Endothelial cell of umbilical vein (primary cell): Measurements from ENCODE around the gene USP33. TPM values are rescaled to one million over a fixed set of nuclear protein-coding genes. Genes with fewer than 3 reads are reported as not detected.

ENCODE experiments used
- BruUV-seq: library from RNA; stranded (reverse); fragments of 400-500 nt; replicated peaks from 2 replicates; lab custom pipeline; 2021; lab: Mats Ljungman, UMichigan
- CTCF ChIA-PET: fragments of 300-600, 350-600 bp; sonication (Branson Sonifier 250); formaldehyde crosslinking; loops from one replicate; lab custom pipeline; 2021; ENCODE audit warnings: antibody characterized with exemption, inconsistent platforms; lab: Charles Lee
- POLR2A ChIA-PET: fragments of 300-600, 350-600 bp; sonication (Branson Sonifier 250); formaldehyde crosslinking; loops from one replicate; lab custom pipeline; 2021; ENCODE audit warnings: antibody characterized with exemption, inconsistent platforms; lab: Charles Lee
- DNase-seq: peaks from one replicate; pipeline ENCODE4 v3.0.0-alpha.2; 2011; ENCODE audit warnings: low read depth, low spot score
- FAIRE-seq: peaks from 2 replicates; lab custom pipeline; 2011; peaks lifted over from hg19 to GRCh38; lab: Jason Lieb, UNC
- H2AFZ ChIP-seq: 2 replicates; pipeline ENCODE4 v1.6.0; 2012; ENCODE audit warnings: low read depth, low read length, control low read depth, inconsistent platforms
- H3K27ac ChIP-seq: 2 replicates; pipeline ENCODE4 v1.5.1; 2011; ENCODE audit warnings: low read depth, mild to moderate bottlenecking, control low read depth, low read length, moderate library complexity; ENCODE audit not compliant: insufficient read depth
- H3K27me3 ChIP-seq, 2 experiments: 2 replicates each; pipeline versions ENCODE4 v1.6.0 to v1.6.1; 2011; ENCODE audit warnings: low read length in 2 of 2, mixed read lengths in 1 of 2; ENCODE audit not compliant: control insufficient read depth in 2 of 2, insufficient read depth in 2 of 2
- H3K36me3 ChIP-seq, 2 experiments: 2 replicates in 1 of 2; 3 replicates in 1 of 2; pipeline ENCODE4 v1.5.1; 2011; ENCODE audit warnings: low read length in 2 of 2, mild to moderate bottlenecking in 1 of 2, moderate library complexity in 1 of 2; ENCODE audit not compliant: control insufficient read depth in 2 of 2, insufficient read depth in 2 of 2; ENCODE audit errors: extremely low read depth in 1 of 2
- H3K4me1 ChIP-seq: 3 replicates; pipeline ENCODE4 v1.5.1; 2011; ENCODE audit warnings: mild to moderate bottlenecking, low read length; ENCODE audit not compliant: control insufficient read depth, insufficient read depth; ENCODE audit errors: extremely low read depth
- H3K4me2 ChIP-seq: 2 replicates; pipeline ENCODE4 v1.6.1; 2011; ENCODE audit warnings: low read length, control low read depth, mixed read lengths; ENCODE audit not compliant: insufficient read depth
- H3K4me3 ChIP-seq, 3 experiments: fragments of 200-600 bp in 1 of 3; sonication (generic), shearing (Covaris generic) in 1 of 3; replicated peaks in 1 of 3; 2 replicates each; pipeline ENCODE4 v1.5.1; 2011 to 2016; ENCODE audit warnings: control low read depth in 3 of 3, low read length in 3 of 3, mild to moderate bottlenecking in 2 of 3, inconsistent platforms in 1 of 3, low read depth in 1 of 3, moderate library complexity in 1 of 3; ENCODE audit not compliant: insufficient read depth in 1 of 3
- H3K79me2 ChIP-seq: 2 replicates; pipeline ENCODE4 v1.6.0; 2012; ENCODE audit warnings: low read length, inconsistent platforms; ENCODE audit not compliant: control insufficient read depth, insufficient read depth
- H3K9ac ChIP-seq: replicated peaks from 2 replicates; pipeline ENCODE3; 2011; ENCODE audit warnings: low read length, control low read depth; ENCODE audit not compliant: insufficient read depth; ENCODE audit errors: extremely low read depth
- H3K9me1 ChIP-seq: replicated peaks from 3 replicates; pipeline ENCODE4 v1.6.0; 2011; ENCODE audit warnings: mild to moderate bottlenecking, low read length; ENCODE audit not compliant: control insufficient read depth, insufficient read depth; ENCODE audit errors: extremely low read depth
- H3K9me3 ChIP-seq: replicated peaks from 2 replicates; pipeline ENCODE4 v1.5.1; 2012; ENCODE audit warnings: low read length, inconsistent platforms; ENCODE audit not compliant: control insufficient read depth, insufficient read depth
- H4K20me1 ChIP-seq: replicated peaks from 2 replicates; pipeline ENCODE3; 2011; ENCODE audit warnings: mild to moderate bottlenecking, low read length; ENCODE audit not compliant: control insufficient read depth, insufficient read depth; ENCODE audit errors: extremely low read depth
- EZH2 ChIP-seq: IDR thresholded peaks from 2 replicates; pipeline ENCODE4 v1.6.1; 2012; ENCODE audit warnings: borderline replicate concordance, low read depth, mild to moderate bottlenecking, moderate library complexity, low read length, inconsistent platforms; ENCODE audit not compliant: severe bottlenecking
- FOS ChIP-seq: IDR thresholded peaks from 2 replicates; pipeline ENCODE4 v1.6.1; 2011; ENCODE audit warnings: mild to moderate bottlenecking, low read length, moderate library complexity, borderline replicate concordance; ENCODE audit not compliant: insufficient read depth
- GATA2 ChIP-seq: IDR thresholded peaks from 2 replicates; pipeline ENCODE4 v1.7.0; 2011; ENCODE audit warnings: low read depth, mild to moderate bottlenecking, moderate library complexity, mixed read lengths, low read length; ENCODE audit not compliant: insufficient read length, insufficient read depth
- JUN ChIP-seq: IDR thresholded peaks from 2 replicates; pipeline ENCODE4 v1.6.1; 2011; ENCODE audit warnings: borderline replicate concordance, low read depth; ENCODE audit not compliant: insufficient read length, insufficient read depth
- MYC ChIP-seq: IDR thresholded peaks from one replicate; pipeline ENCODE4 v1.6.1; 2011; ENCODE audit warnings: mild to moderate bottlenecking, low read depth, low read length
- POLR2A ChIP-seq: IDR thresholded peaks from 2 replicates; pipeline ENCODE4 v1.6.1; 2012; ENCODE audit warnings: low read depth, mild to moderate bottlenecking, control low read depth, low read length
- POLR2AphosphoS5 ChIP-seq: IDR thresholded peaks from 2 replicates; pipeline ENCODE4 v1.6.1; 2012; ENCODE audit warnings: low read depth, mild to moderate bottlenecking, control low read depth, low read length, moderate library complexity; ENCODE audit not compliant: insufficient read depth
- dilution Hi-C: fragments of 300-500 bp; cut with MboI; formaldehyde crosslinking; loops from one replicate; pipeline ENCODE4 v1.15.0; 2019; ENCODE audit warnings: low sequenced_read_pairs; ENCODE audit not compliant: extremely low pct_ligation_motif_present
- intact Hi-C: fragments of 100-400 bp; cut with micrococcal nuclease; formaldehyde crosslinking; loops from one replicate; pipeline ENCODE4 v1.10.0; 2022
- polyA plus RNA-seq, 4 experiments: library from polyadenylated mRNA; depleted of rRNA in 3 of 4; stranded (reverse) in 3 of 4; unstranded in 1 of 4; fragments of >200 nt; gene quantifications; 2 replicates each; pipeline versions ENCODE4 v1.2.1 to v1.2.3, GENCODE V29; 2011 to 2012; ENCODE audit warnings: missing spikeins in 1 of 4
- total RNA-seq: library from RNA; stranded (reverse); gene quantifications from 2 replicates; pipeline ENCODE4 v1.2.3, GENCODE V29; 2021
- TF ChIP-seq, protein P1 (sequence below): IDR thresholded peaks from 2 replicates; pipeline ENCODE4 v1.6.1; 2011; ENCODE audit not compliant: insufficient read depth, insufficient read length
- TF ChIP-seq, protein P2 (sequence below), 2 donors: IDR thresholded peaks; 1 replicate in 1 of 2; 2 replicates in 1 of 2; pipeline ENCODE4 v1.5.1; 2011; ENCODE audit warnings: low read length in 2 of 2, mild to moderate bottlenecking in 2 of 2, moderate library complexity in 2 of 2, control low read depth in 1 of 2, inconsistent platforms in 1 of 2, low read depth in 1 of 2; ENCODE audit not compliant: insufficient read depth in 1 of 2; ENCODE audit errors: extremely low read depth in 1 of 2

USP33 gene
- total and polyA plus RNA-seq, 2 donors (not counting 3 experiments of a cell fraction or from before 2014, with no cell fraction given), result 22.5 to 46.4 TPM

- H3K9ac ChIP-seq, result no peak overlapping the region
- no peaks in the 10 kb centered on the region for H3K4me1 ChIP-seq
- no peak overlapping the region for H3K4me2 ChIP-seq
- CTCF ChIA-PET, result no interaction called here
- no peaks in the 10 kb centered on the region for H3K27me3 ChIP-seq
- POLR2A ChIA-PET, result no interaction called here
- H3K79me2 ChIP-seq, result peaks cover 97% of the 10 kb centered on the region
- dilution Hi-C loops, result no loop called here
- H3K9me1 ChIP-seq, result no peaks in the 10 kb centered on the region
- no peak overlapping the region for H2AFZ ChIP-seq
- TF ChIP-seq POLR2AphosphoS5, result no peak
- TF ChIP-seq, protein P1, sequence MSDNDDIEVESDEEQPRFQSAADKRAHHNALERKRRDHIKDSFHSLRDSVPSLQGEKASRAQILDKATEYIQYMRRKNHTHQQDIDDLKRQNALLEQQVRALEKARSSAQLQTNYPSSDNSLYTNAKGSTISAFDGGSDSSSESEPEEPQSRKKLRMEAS, result no peak
- TF ChIP-seq, protein P2, sequence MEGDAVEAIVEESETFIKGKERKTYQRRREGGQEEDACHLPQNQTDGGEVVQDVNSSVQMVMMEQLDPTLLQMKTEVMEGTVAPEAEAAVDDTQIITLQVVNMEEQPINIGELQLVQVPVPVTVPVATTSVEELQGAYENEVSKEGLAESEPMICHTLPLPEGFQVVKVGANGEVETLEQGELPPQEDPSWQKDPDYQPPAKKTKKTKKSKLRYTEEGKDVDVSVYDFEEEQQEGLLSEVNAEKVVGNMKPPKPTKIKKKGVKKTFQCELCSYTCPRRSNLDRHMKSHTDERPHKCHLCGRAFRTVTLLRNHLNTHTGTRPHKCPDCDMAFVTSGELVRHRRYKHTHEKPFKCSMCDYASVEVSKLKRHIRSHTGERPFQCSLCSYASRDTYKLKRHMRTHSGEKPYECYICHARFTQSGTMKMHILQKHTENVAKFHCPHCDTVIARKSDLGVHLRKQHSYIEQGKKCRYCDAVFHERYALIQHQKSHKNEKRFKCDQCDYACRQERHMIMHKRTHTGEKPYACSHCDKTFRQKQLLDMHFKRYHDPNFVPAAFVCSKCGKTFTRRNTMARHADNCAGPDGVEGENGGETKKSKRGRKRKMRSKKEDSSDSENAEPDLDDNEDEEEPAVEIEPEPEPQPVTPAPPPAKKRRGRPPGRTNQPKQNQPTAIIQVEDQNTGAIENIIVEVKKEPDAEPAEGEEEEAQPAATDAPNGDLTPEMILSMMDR (IDR thresholded peaks at IDR 0.05; ENCODE audit: extremely low read depth in 1 of 2, insufficient read depth in 1 of 2, low read depth in 1 of 2, low read length in 2 of 2), result no peak
- DNase-seq (no peak), FAIRE-seq (no peak)
- no peak overlapping the region for H3K27ac ChIP-seq
- no peaks in the 10 kb centered on the region for H3K9me3 ChIP-seq
- peaks cover 5% of the 10 kb centered on the region for H4K20me1 ChIP-seq
- no peak overlapping the region for H3K4me3 ChIP-seq
- BruUV-seq, result no TSS peak
- intact Hi-C loops, result no loop called here
- H3K36me3 ChIP-seq, result no peaks in the 10 kb centered on the region
Observed at GRCh38 chr1:77659879-77660593, 99.6 kb downstream of the USP33 start.

DNA sequence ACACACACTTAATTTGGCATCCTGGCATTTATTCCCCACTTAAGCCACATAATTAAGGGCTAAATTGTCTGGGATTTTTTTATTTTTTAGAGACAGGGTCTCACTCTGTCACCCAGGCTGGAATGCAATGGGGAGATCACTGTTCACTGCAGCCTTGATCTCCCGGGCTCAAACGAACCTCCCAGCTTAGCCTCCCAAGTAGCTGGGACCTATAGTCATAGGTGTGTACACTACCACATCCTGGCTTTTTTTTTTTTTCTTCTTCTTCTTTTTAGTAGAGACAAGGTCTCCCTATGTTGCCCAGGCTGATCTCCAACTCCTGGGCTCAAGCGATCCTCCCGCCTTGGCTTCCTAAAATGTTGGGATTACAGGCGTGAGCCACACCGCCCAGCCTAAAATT is 101.4 kb downstream of the USP33 start:
- Histone ChIP-seq H3K36me3 (no peaks in the 10 kb centered on the region), H3K4me3 (no peak overlapping the region), H3K4me2 (no peak overlapping the region), H3K27ac (no peak overlapping the region), H3K9me1 (no peaks in the 10 kb centered on the region), H2AFZ (no peak overlapping the region), H3K9ac (no peak overlapping the region), H3K79me2 (peaks cover 95% of the 10 kb centered on the region), H4K20me1 (peaks cover 5% of the 10 kb centered on the region), H3K9me3 (no peaks in the 10 kb centered on the region), H3K27me3 (no peaks in the 10 kb centered on the region), H3K4me1 (no peaks in the 10 kb centered on the region)
- no peak for FAIRE-seq
- CTCF ChIA-PET, result interaction anchor here (0.9 kb wide), 1 partner anchor 9 kb away, joined by 4 read pairs; no protein-coding TSS in a partner anchor
- no peak for DNase-seq
- BruUV-seq, result no TSS peak
- intact Hi-C loops (no loop called here), dilution Hi-C loops (no loop called here)
- TF ChIP-seq, protein P2 (IDR thresholded peaks at IDR 0.05; ENCODE audit: extremely low read depth in 1 of 2, insufficient read depth in 1 of 2, low read depth in 1 of 2, low read length in 2 of 2), result no peak
- no peak for TF ChIP-seq POLR2AphosphoS5
- TF ChIP-seq, protein P1, result no peak
- TF ChIP-seq MYC, result no peak
- TF ChIP-seq EZH2, result no peak
- TF ChIP-seq FOS, result no peak
- TF ChIP-seq POLR2A, result no peak
- TF ChIP-seq JUN, result no peak
- no peak for TF ChIP-seq GATA2
- POLR2A ChIA-PET, result interaction anchor here (0.7 kb wide), 1 partner anchor 50 kb away, joined by 3 read pairs; no protein-coding TSS in a partner anchor
